ENCODE results near the gene GABRB3.

GRCh38 chr15:26773067-26773877 lies 406 bp upstream of the GABRB3 start:
- TF ChIP-seq CTCF (IDR thresholded peaks at IDR 0.05 in 8 of 11, conservative IDR thresholded peaks at IDR 0.05 in 3 of 11) (no peak), POLR2AphosphoS5 (IDR thresholded peaks at IDR 0.05) (no peak)

Data from spleen (tissue), 7 donors.